GM21825 (cell line): ENCODE results near the gene PPP1R14B.

Experiments used
- ATAC-seq: cut with Tn5 transposase; IDR thresholded peaks from one replicate; pipeline ENCODE4 v1.9.1; 2021; ENCODE audit warnings: mild to moderate bottlenecking, moderate library complexity; ENCODE audit not compliant: unreplicated experiment

Gene PPP1R14B

GRCh38 chr11:64281957-64282770 is 35.4 kb upstream of the PPP1R14B start:
- no peak for ATAC-seq

- no peak for ATAC-seq
Observed at GRCh38 chr11:64278576-64279190, 31.9 kb upstream of the PPP1R14B start.

GRCh38 chr11:64276653-64277431 is 30.1 kb upstream of the PPP1R14B start:
- no peak for ATAC-seq

- ATAC-seq, result no peak
Observed at GRCh38 chr11:64275841-64276240, 29.1 kb upstream of the PPP1R14B start.

GRCh38 chr11:64275031-64275800 is 28.5 kb upstream of the PPP1R14B start:
- ATAC-seq, result no peak

- ATAC-seq, result peak; percentile 56
Observed at GRCh38 chr11:64269540-64270220, 22.9 kb upstream of the PPP1R14B start.

GRCh38 chr11:64268893-64269539 is 22.3 kb upstream of the PPP1R14B start:
- peak; percentile 10 for ATAC-seq

- no peak for ATAC-seq
Observed at GRCh38 chr11:64268025-64268892, 21.5 kb upstream of the PPP1R14B start.

- no peak for ATAC-seq
Observed at GRCh38 chr11:64267207-64267945, 20.6 kb upstream of the PPP1R14B start.

GRCh38 chr11:64266339-64266738 is 19.6 kb upstream of the PPP1R14B start:
- ATAC-seq, result no peak

GRCh38 chr11:64265176-64266160 is 18.7 kb upstream of the PPP1R14B start:
- ATAC-seq, result no peak

- no peak for ATAC-seq
Observed at GRCh38 chr11:64264371-64264852, 17.7 kb upstream of the PPP1R14B start.

- no peak for ATAC-seq
Observed at GRCh38 chr11:64263947-64264317, 17.2 kb upstream of the PPP1R14B start.

- no peak for ATAC-seq
Observed at GRCh38 chr11:64263021-64263946, 16.5 kb upstream of the PPP1R14B start.

GRCh38 chr11:64262271-64263002 is 15.7 kb upstream of the PPP1R14B start:
- ATAC-seq, result no peak
